CD4-positive, alpha-beta T cell treated with Interferon alpha-2 for 1 hour (primary cell): Measurements from ENCODE around the gene CDKN1B.
"Not testable (repeated sequence)": the region's sequence is repeated elsewhere in the genome, so short reads cannot be mapped to it uniquely, and the experiment has no call there.

Experiments used
- DNase-seq, 2 donors: peaks; one replicate each; pipeline ENCODE4 v3.0.0-alpha.2; 2020 to 2022

Gene CDKN1B

GRCh38 chr12:12725086-12725955, 8.2 kb downstream of the CDKN1B start:
- DNase-seq = peak; percentile 97

DNA sequence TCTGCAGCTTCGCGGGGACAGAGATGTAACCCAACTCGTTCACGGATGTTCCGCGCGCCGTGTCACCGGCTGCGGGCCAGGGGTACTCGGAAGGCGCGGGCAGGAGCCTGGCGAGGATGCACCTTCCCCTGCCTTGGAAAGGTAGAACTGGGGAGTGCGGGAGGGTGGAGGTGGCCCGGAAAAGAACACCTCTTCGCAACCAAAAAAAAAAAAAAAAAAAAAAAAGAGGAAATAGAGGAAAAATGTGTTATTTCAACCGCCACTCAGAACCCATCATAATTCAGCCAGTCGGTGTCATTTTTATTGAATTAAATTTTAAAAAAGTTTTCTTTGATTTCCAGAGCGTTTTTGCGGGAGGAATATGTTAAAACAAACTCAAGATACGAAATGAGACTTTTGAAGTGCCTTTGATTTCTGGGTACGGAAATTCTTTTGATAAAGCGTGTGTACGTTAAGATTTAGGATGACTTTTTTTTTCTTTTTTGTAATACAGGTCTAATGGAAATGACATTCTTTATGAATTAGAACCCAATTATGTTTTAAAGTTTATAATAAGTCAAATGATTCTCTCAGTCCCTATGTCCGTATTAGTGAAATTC, 8.9 kb downstream of the CDKN1B start:
- no peak for DNase-seq

DNA sequence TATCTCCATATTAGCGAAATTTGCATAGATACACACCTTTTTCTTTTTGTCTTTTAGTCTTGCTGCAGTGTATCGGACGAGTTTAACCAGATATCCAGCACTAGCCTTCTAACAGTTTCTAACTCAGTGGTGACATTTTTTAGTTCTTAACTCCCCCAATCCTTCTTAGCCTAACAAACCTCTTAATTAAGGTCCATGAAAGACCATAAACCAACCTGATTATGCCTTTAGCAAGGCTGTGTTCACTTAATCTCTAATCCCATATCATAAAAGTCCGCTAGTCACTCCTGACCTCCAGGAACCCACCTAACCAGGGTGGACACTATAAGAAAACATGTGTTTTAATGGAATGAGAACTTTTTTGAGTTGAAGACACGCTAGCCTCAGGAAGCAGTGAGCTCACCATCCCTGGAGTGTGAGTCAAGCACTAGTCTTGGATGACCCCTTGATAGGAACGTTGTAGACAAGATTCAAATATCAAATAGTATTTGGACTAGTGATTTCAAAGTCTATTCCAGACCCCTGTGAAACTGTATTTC, 9.5 kb downstream of the CDKN1B start:
- peak in 1 of 2 donors; percentile 37 for DNase-seq

DNA sequence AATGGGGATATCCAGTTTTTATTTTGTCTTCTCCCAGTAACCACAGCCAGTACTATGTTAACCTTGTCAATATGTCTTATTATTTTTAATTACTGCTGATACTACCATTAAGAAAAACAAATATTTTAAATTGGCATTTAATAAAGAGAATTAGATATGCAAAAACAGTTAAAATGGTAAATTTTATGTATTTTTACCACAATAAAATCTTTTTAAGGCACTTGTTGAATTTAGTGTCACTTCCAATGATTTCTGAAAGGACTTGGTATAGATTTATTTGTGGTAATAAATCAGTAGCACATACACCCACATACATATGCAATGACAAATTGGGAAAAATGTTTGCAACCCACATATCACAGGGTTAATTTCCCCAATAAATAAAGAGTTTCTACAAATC, 14.0 kb downstream of the CDKN1B start:
- no peak for DNase-seq

DNA sequence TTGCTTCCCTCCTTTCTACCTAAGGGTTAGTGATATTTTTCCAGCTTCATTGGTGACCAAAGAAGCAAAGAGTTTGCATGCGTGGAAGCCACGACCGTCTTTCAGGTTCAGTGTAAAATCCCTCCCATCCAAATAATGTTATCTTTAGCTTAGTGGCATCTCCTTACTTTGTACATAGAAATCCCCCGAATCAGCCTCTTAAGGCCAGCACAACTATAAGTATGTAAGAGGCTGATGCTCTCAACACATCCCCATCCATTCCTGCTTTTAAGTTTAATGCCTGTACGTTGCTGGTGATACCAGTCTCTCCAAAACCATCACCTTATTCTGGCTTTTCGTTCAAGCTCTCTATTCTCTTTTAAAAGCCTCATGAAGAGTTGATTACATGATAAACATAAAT, 14.6 kb downstream of the CDKN1B start:
- DNase-seq = no peak

- DNase-seq = no peak
These were observed 15.9 kb downstream of the CDKN1B start for GRCh38 chr12:12733118-12733517.

DNA sequence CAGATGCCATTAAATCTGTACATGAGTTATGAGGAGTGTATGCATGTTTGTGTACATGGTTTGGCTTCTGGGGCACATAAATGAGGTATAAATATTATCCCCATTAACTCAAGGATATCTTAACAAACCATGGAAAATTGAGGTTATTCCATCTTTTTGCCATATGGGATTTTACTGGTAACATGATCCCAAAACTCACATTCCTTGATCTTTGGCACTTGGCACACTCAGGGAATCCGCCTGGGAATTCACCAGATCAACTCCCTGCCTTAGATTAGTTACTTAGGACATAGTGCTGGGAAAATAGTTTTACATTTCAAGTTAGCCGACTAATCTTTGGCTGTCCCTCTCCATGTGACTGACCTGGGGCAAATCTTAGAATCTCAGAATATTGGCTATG, 16.9 kb downstream of the CDKN1B start:
- no peak for DNase-seq

- no peak for DNase-seq
These were observed 17.4 kb downstream of the CDKN1B start for GRCh38 chr12:12734561-12735071.

DNA sequence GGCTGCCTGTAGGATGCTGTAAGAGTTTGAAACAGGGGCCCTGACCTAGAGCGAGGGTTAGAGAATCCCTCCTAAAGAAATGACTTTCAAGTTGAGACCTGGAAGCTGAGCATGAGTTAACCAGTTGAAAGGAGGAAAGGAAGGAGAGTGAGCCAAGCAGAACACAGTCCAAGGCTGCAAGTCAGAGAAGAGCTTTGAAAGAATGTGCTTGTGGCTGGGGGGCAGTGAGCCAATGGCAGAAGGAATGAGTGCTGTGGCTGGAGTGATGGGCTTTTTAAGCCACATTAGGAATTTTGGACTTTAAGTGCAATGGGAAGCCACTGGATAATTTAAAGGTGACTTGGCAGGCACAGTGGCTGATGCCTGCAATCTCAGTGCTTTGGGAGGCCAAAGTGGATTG, 18.1 kb downstream of the CDKN1B start:
- no peak for DNase-seq

DNA sequence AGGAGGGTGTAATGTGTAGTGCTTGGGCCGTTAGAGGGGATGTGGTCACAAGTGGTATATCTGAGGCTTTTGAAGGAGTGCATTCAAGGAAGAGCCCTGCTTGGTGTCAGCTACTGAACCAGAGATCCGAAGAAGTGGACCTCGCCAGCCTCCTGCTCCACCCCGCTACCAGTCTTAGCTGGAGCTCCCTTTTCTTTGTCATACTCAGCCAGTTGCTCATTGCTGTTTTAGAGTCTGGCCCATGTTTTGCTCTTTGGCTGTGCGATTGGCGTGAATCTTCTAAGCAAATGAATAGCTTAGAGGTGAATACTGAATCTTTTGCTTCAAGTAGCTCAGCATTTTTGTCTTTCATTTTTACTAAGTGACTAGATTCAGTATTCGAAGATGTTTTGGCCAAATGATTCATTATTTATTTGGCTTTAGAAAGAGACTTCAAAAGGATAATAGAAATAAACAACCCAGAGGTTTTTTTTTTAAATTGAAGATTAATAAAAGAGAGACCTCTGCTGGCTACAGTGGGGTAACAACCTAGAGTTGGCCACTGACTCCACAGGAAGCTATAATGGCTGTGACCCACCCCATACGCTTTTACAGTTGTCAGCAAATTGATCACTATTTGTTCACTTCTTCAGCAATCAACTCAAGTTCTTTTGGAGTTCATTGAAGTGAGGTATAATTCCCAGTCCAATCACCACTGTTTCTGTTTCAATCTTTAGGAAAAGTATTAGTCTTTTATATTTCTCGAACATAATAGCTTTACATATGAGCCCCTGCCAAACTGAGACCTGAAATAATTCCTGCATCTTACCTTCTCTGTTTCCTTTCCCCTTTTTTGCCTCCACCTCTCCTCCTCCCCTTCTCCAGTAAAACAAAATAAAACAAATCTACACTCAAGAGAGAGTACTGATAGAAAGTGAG, 19.9 kb downstream of the CDKN1B start:
- peak; percentile 46 to 75 for DNase-seq

DNA sequence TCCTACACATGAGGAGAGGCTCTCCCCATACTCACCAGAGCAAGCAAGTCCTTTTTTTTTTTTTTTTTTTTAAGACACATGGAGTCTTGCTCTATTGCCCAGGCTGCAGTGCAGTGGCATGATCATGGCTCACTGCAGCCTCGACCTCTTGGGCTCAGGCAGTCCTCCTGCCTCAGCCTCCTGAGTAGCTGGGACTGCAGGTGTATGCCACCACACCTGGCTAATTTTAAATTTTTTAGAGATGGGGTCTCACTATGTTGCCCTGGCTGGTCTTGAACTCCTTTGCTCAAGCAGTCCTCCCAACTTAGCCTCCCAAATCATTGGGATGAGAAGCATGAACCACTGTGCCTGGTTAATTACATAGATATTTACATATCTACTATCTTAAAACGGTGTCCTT, 21.0 kb downstream of the CDKN1B start:
- not testable (repeated sequence) for DNase-seq

- no peak for DNase-seq
These were observed 24.5 kb downstream of the CDKN1B start for GRCh38 chr12:12741660-12742059.

- no peak for DNase-seq
These were observed 27.6 kb downstream of the CDKN1B start for GRCh38 chr12:12744546-12745305.

- DNase-seq = no peak
These were observed 28.5 kb downstream of the CDKN1B start for GRCh38 chr12:12745576-12746211.

DNA sequence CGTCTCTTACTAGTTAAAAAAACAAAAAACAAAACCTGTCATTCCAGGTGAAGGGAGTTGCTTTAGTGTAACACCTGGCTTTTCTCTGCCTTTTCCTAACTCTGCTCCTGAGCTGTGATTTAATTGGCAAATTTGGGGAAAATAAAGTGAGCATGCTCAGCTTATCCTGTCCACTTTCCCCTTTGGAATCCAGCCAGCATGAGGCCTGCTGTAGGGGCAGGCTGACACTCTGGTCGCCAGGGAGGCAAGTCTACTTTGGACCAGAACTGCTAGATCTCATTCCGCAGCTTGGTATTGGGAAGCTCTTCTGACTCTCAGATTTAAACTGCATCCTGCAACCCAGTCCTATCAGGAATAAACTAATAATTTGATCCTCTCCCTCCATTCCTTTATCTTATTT, 30.1 kb downstream of the CDKN1B start:
- no peak for DNase-seq

- DNase-seq = no peak
These were observed 30.9 kb downstream of the CDKN1B start for GRCh38 chr12:12748044-12748443.

DNA sequence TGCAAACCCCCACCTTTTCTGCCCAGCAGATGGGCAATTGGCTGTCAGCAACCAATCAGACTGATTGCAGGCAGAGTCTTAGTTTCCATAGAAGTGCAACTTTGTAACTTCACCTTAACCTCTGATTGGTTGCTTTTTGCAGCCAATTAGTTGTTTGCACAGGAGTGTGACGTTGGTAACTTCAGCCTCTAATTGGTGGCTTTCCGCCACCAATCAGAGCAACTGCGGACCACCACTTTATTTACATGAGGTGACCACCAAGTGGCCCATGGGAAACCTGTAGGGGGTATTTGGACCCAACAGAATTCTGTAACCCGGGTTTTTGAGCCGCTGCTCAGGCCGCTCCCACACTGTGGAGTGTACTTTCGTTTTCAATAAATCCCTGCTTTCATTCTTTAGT, 32.3 kb downstream of the CDKN1B start:
- DNase-seq = no peak

DNA sequence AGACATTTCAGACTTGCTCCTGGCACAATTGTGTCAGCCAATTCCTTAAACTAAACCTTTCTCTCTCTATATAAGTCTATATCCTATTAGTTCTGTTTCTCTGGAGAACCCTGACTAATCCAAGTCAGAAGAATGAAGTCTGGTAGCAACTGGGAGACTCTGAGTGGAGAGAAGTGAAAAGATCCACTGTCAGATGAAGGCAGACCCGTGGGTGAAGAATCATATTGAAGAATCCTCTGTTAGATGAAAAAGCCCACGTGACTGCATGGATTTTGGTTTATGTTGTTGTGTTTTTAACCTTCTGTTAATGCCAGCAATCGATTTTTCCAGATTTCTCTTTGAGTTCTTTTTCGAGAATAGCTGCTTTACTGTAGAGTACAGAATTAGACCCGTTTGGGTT, 38.8 kb downstream of the CDKN1B start:
- DNase-seq = no peak

DNA sequence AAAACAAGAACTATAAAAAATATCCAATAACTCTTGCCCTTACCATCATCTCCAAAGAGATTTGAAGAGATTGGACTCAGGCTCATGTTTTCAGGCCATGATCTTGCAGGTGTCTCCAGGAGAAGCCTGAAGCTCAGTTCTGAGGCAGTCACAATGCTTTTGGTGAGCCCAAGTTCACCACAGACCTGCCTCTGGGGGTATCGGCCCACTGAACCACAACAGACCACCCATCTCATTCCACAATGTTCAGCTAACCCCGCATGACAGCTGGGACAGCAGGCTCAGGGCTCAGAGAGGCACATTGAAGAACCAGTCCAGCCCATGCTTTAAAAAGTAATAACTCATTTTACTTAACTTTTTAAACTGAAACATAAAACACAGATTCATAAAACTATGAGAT, 40.0 kb downstream of the CDKN1B start:
- no peak for DNase-seq

- no peak for DNase-seq
These were observed 42.2 kb downstream of the CDKN1B start for GRCh38 chr12:12759234-12759915.

DNA sequence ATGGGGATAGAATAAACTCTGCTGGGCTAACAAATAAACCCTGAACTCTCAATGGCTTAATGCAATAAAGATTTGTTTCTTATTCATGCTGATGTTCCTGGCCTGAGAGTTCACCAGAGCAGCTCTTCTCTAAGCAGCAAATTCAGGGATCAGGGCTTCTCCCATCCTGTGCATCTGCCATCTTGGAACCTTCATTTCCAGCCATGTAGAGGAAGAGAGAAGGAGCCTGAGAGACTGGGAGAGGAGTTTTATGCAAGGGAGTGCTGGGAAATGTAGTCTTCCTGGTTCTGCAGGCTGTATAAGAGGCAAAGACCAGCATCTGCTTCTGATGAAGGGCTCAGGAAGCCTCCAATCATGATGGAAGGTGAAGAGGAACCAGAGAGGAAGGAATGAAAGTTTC, 47.7 kb downstream of the CDKN1B start:
- no peak for DNase-seq
